GM11168 (cell line): ENCODE data around the gene ZDHHC1.
"Not testable (repeated sequence)": the region's sequence is repeated elsewhere in the genome, so short reads cannot be mapped to it uniquely, and the experiment has no call there.

Source experiments
- in situ Hi-C: fragments of 300-500 bp; cut with MboI; formaldehyde crosslinking; loops from one replicate; pipeline ENCODE4 v1.12.0; 2022; ENCODE audit warnings: low sequenced_read_pairs; ENCODE audit not compliant: unreplicated experiment

ZDHHC1 gene

DNA sequence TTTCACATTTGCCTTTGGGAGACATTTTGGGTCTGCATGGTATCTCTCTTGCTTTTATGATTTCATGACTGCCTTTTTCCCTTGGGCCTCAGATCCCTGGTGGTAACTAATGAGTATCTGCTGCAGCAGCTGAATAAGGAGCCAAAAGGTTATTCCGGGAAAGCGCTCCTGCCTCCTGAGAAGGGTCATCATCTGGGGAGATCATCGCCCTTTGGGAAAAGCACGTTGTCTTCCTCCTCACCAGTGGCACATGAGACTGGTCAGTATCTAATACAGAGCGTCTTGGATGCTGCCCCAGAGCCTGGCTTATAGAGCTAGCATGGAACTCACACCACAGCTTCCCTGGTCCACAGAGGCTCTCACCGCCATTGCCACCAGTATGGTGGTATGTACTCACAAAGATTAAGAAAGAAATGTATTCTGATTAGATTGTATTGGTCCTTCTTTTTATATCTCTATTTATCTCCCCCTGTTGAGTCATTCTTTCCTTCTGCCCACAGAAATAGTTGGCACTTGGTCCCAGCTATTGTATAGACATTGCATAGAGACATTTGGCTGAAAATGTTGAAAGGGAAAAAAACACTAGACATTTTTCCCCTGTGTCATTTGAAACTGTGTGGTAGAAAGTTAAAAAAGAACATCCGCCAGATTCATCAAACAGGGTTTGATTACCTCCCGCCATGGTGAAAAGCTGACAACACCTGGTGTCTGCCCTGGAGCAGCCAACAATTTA is 31.3 kb downstream of the ZDHHC1 start:
- in situ Hi-C loops, result no loop called here

GRCh38 chr16:67383284-67383683 is 33.0 kb downstream of the ZDHHC1 start:
- in situ Hi-C loops, result no loop called here

- in situ Hi-C loops, result no loop called here
These were observed 37.6 kb downstream of the ZDHHC1 start for GRCh38 chr16:67378642-67379041.

GRCh38 chr16:67376012-67376411 is 40.3 kb downstream of the ZDHHC1 start:
- in situ Hi-C loops, result not testable (repeated sequence)

DNA sequence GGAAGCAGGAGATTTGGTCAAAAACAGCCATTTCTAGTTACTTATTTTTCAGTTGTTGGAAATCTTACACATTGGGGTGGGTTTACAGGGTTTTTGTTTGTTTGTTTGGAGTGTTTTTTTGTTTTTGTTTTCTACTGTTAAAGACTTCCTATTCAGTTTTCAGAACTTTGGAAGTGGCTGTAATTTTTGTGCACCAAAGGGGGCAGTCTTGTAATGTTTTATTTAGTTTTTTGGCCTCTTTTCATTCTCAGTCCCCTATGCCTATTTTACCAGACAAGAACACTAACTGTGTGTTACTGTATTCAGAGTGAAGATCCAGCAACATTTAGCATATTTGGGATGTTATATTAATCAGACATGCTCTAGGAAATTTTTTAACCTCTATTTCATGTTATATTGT is 43.6 kb downstream of the ZDHHC1 start:
- in situ Hi-C loops, result no loop called here

DNA sequence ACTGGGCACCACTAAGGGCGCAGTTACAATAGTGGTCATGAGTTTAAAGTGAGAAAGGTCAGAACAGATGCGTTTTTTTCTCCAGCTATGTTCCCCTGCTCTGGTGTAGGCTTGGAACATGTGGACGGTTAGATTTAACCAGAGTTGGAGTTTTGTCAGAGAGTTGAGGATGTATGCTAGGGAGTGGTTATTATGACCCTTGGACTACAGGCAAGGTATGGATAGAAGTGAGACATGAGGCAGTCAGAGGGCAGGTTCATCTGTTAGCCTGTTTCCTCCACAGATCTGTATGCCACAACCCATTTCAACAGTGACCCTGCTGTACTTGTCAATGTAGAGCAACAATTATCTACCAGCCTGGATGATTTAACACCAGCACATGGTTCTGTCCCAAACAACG is 45.6 kb downstream of the ZDHHC1 start:
- in situ Hi-C loops, result no loop called here

GRCh38 chr16:67364600-67365235 is 51.6 kb downstream of the ZDHHC1 start:
- in situ Hi-C loops, result no loop called here

DNA sequence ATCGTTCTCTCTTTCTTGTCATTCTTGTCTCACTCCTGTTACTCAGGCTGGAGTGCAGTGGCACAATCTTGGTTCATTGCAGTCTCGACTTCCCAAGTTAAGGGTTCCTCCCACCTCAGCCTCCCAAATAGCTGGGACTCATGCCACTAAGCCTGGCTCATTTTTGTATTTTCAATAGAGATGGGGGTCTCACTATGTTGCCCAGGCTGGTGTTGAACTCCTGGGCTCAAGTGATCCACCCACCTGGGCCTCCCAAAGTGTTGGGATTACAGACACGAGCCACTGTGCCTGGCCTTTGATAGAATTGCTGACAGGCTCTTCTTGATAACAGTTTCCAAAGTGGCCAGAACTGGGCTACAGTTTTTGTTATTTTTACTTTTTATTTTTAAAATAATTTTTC is 55.2 kb downstream of the ZDHHC1 start:
- in situ Hi-C loops, result no loop called here

DNA sequence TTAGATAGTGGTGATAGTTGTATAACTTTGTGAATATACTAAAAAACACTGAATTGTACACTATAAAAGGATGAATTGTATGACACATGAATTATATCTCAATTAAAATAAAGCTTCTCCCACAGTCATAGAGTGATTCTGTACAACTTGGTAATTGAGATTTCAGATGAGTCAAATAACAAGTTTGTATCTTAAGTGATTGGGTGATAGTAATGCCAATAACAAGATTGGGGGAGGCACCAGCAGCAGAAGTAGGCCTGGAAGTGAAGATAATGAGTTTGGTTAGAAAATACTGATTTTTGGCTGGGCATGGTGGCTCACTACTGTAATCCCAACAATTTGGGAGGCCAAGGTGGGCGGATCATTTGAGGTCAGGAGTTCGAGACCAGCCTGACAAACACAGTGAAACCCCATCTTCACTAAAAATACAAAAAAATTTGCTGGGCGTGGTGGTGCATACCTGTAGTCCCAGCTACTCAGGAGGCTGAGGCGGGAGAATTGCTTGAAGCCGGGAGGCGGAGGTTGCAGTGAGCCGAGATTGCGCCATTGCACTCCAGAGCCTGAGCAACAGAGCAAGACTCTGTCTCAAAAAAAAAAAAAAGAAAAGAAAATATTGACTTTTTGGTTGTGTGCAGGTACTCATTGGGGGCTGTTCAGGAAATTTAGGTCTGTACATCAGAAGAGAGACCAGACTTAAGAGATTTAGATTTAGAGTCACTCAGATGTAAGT is 56.6 kb downstream of the ZDHHC1 start:
- in situ Hi-C loops, result not testable (repeated sequence)

DNA sequence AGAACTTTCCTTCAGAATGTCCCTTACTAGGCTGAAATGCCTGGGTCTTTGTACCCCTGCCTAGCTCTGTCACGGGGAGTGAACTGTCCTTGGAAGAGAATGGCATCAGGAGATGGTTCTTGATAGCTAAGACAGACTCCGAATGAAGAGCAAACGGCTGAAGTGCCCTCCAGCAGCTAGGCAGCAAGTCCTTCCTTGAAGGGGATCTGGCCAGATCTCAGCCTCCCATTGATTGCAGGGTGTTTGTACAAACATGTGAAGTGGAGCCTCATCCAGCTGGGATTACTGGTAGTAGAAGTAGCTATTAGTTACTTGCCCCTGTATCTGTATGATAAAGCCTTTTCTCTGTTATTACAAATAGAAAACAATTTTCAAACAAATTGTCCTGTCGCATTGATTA is 58.7 kb downstream of the ZDHHC1 start:
- in situ Hi-C loops, result no loop called here

DNA sequence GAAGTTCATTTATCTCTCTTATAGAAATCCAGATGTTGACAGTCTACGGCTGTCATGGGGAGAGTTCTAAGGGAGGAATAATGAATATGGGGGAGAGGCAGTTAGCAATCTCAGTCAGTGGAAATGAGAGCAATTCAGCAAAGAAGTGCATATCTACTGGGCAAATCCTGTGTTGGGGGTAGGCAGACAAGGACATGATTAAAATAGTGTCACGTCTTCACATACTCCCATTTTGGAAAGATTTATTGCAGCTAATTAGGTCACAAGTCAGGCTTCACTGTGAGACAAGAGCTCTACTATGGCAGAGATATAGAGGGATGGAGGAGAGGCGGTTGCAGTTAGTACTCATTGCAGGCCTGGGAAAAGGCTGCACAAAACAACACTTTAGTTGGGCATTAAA is 59.9 kb downstream of the ZDHHC1 start:
- in situ Hi-C loops, result no loop called here

GRCh38 chr16:67352463-67352862 is 63.8 kb downstream of the ZDHHC1 start:
- in situ Hi-C loops, result not testable (repeated sequence)

DNA sequence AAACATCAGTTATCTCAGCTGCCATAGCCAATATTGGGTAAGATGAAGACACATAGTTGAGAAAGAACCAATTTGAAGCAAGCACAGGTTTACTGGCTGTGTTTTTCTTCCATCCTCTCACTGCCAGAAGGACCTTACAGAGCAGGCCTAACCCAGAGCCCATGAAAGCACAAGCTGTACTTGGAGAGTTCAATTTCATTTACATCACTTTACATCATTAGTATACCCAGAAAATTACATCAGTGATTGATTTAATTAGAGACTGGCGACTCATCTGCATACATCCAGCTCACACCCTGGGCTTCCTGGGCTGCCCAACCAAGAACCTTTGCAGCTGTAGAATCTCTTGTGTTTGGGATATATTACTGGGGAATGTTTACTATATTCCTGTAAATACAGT is 66.0 kb downstream of the ZDHHC1 start:
- in situ Hi-C loops, result no loop called here

DNA sequence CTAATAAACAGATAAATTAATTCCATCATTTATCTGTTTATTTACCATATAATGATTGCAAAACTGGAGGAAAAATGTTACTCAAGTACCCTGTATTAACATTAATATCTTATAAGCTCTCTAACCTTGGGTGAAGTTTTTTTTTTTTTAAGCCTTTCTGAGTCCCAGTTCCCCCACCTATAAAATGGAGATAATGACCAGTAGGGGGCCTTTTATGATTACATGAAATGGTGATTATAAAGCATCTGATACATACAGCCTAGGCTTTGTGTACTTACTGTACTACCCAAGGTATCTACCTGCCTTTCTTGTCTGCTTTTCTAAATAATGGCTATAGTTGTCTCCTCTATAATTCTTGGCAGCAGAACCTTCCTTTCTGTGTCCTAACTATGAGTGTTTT is 67.1 kb downstream of the ZDHHC1 start:
- in situ Hi-C loops, result no loop called here

- in situ Hi-C loops, result no loop called here
These were observed 69.9 kb downstream of the ZDHHC1 start for GRCh38 chr16:67346341-67346740.

- in situ Hi-C loops, result no loop called here
These were observed 70.9 kb downstream of the ZDHHC1 start for GRCh38 chr16:67345401-67345800.
